Neural progenitor cell (in vitro differentiated cells): ENCODE results near the gene ANKRD50. TPM values are rescaled to one million over a fixed set of nuclear protein-coding genes. Genes with fewer than 3 reads are reported as not detected.

ENCODE experiments used
- DNase-seq: peaks from one replicate; pipeline ENCODE4 v3.0.0-alpha.2; 2016; ENCODE audit warnings: low spot score
- H2AFZ ChIP-seq: fragments of 200-600 bp; sonication (generic); replicated peaks from 2 replicates; pipeline ENCODE4 v1.6.1; 2016; ENCODE audit warnings: antibody characterized with exemption
- H3F3A ChIP-seq: fragments of 200-600 bp; sonication (generic); 2 replicates; pipeline ENCODE4 v1.6.1; 2016; ENCODE audit warnings: antibody characterized with exemption, low read depth
- H3K27ac ChIP-seq: fragments of 200-600 bp; sonication (generic); 2 replicates; pipeline ENCODE4 v1.5.1; 2016; ENCODE audit warnings: mild to moderate bottlenecking
- H3K27me3 ChIP-seq: fragments of 200-600 bp; sonication (generic); 2 replicates; pipeline ENCODE4 v1.6.1; 2016; ENCODE audit warnings: mild to moderate bottlenecking, moderate library complexity
- H3K36me3 ChIP-seq: fragments of 200-600 bp; sonication (generic); 2 replicates; pipeline ENCODE4 v1.5.1; 2016
- H3K4me1 ChIP-seq: fragments of 200-600 bp; sonication (generic); 2 replicates; pipeline ENCODE4 v1.6.1; 2016; ENCODE audit warnings: mixed run types
- H3K4me2 ChIP-seq: fragments of 200-600 bp; sonication (generic); 2 replicates; pipeline ENCODE4 v1.6.1; 2016
- H3K4me3 ChIP-seq: fragments of 200-600 bp; sonication (generic); 2 replicates; pipeline ENCODE4 v1.5.1; 2016
- H3K79me2 ChIP-seq: fragments of 200-600 bp; sonication (generic); 2 replicates; pipeline ENCODE4 v1.6.1; 2016; ENCODE audit warnings: low read depth
- H3K9ac ChIP-seq: fragments of 200-600 bp; sonication (generic); 2 replicates; pipeline ENCODE4 v1.6.1; 2016
- H3K9me3 ChIP-seq: fragments of 200-600 bp; sonication (generic); 2 replicates; pipeline ENCODE4 v1.5.1; 2016; ENCODE audit warnings: low read depth
- H4K20me1 ChIP-seq: fragments of 200-600 bp; sonication (generic); 2 replicates; pipeline ENCODE4 v1.6.1; 2016; ENCODE audit warnings: low read depth
- H3K27ac Mint-ChIP-seq: 3 replicates; pipeline ENCODE4 v1.8.0; 2021; ENCODE audit warnings: mixed read lengths
- H3K27me3 Mint-ChIP-seq: 2 replicates; pipeline ENCODE4 v1.8.0; 2022; ENCODE audit warnings: low read depth, mild to moderate bottlenecking, inconsistent platforms, moderate library complexity, mixed read lengths; ENCODE audit not compliant: insufficient read depth
- H3K36me3 Mint-ChIP-seq: 3 replicates; pipeline ENCODE4 v1.8.0; 2021; ENCODE audit warnings: mixed read lengths
- H3K4me1 Mint-ChIP-seq: 3 replicates; pipeline ENCODE4 v1.8.0; 2021; ENCODE audit warnings: mixed read lengths
- H3K4me3 Mint-ChIP-seq: 3 replicates; pipeline ENCODE4 v1.8.0; 2021; ENCODE audit warnings: mild to moderate bottlenecking, moderate library complexity, mixed read lengths
- H3K9me3 Mint-ChIP-seq: 3 replicates; pipeline ENCODE4 v1.8.0; 2020; ENCODE audit warnings: mixed read lengths
- CTCF ChIP-seq: fragments of 200-600 bp; sonication (generic); IDR thresholded peaks from 2 replicates; pipeline ENCODE4 v1.5.1; 2017; ENCODE audit warnings: antibody characterized with exemption, mild to moderate bottlenecking
- EZH2 ChIP-seq: fragments of 200-600 bp; sonication (generic); IDR thresholded peaks from 2 replicates; pipeline ENCODE4 v1.6.1; 2017; ENCODE audit warnings: antibody characterized with exemption, mild to moderate bottlenecking, moderate library complexity
- EZH2phosphoT487 ChIP-seq: fragments of 200-600 bp; sonication (generic); IDR thresholded peaks from 2 replicates; pipeline ENCODE4 v1.6.1; 2017; ENCODE audit warnings: antibody characterized with exemption
- total RNA-seq: library from RNA; depleted of rRNA; stranded (reverse); fragments of >200 nt; gene quantifications from 2 replicates; pipeline ENCODE4 v1.2.3, GENCODE V29; 2015; ENCODE audit warnings: low replicate concordance

Gene ANKRD50
- total RNA-seq: 33.8 and 47.5 TPM in 2 replicates

- Mint-ChIP-seq H3K36me3 (peaks cover 9% of the 10 kb centered on the region), H3K4me3 (peak within 1 kb of the TSS; percentile 92), H3K27me3 (no peaks in the 10 kb centered on the region), H3K4me1 (peaks cover 21% of the 10 kb centered on the region), H3K9me3 (no peaks in the 10 kb centered on the region), H3K27ac (peak within 1 kb of the TSS; percentile 100)
- H2AFZ ChIP-seq: peak within 1 kb of the TSS; percentile 78
- peak; percentile 97 for DNase-seq
- peak within 1 kb of the TSS; percentile 91 for H3K4me2 ChIP-seq
- H3K4me1 ChIP-seq: peaks cover 33% of the 10 kb centered on the region
- H3K27ac ChIP-seq: peak within 1 kb of the TSS; percentile 96
- peak within 1 kb of the TSS; percentile 59 for H3K4me3 ChIP-seq
- H4K20me1 ChIP-seq: peaks cover 40% of the 10 kb centered on the region
- no peaks in the 10 kb centered on the region for H3K27me3 ChIP-seq
- H3F3A ChIP-seq: peaks cover 24% of the 10 kb centered on the region
- H3K9me3 ChIP-seq: no peaks in the 10 kb centered on the region
- no peak for TF ChIP-seq EZH2phosphoT487
- TF ChIP-seq EZH2: no peak
- TF ChIP-seq CTCF: no peak
- H3K79me2 ChIP-seq: peaks cover 47% of the 10 kb centered on the region
- H3K9ac ChIP-seq: peak within 1 kb of the TSS; percentile 61
- H3K36me3 ChIP-seq: no peaks in the 10 kb centered on the region
Measured at GRCh38 chr4:124712372-124713184, at the start of gene ANKRD50. Gene ANKRD50 (minus strand): TSS chr4:124712732. CDS start chr4:124710511, 2,221 bp downstream.

- no peak overlapping the region for H3K9ac ChIP-seq
Measured at GRCh38 chr4:124757126-124757525, 44.6 kb upstream of the ANKRD50 start.

GRCh38 chr4:124754681-124755080, 42.1 kb upstream of the ANKRD50 start:
- no peaks in the 10 kb centered on the region for H3K36me3 ChIP-seq
- no peaks in the 10 kb centered on the region for H3K27me3 ChIP-seq
- Mint-ChIP-seq H3K36me3 (no peaks in the 10 kb centered on the region), H3K9me3 (no peaks in the 10 kb centered on the region), H3K27me3 (no peaks in the 10 kb centered on the region), H3K4me1 (no peaks in the 10 kb centered on the region), H3K4me3 (no peak overlapping the region), H3K27ac (no peak overlapping the region)
- H3K9ac ChIP-seq: no peak overlapping the region
- H2AFZ ChIP-seq: no peak overlapping the region
- no peak for DNase-seq
- H4K20me1 ChIP-seq: no peaks in the 10 kb centered on the region
- no peak for TF ChIP-seq CTCF
- no peak for TF ChIP-seq EZH2
- no peak for TF ChIP-seq EZH2phosphoT487
- H3K9me3 ChIP-seq: no peaks in the 10 kb centered on the region
- H3F3A ChIP-seq: no peaks in the 10 kb centered on the region
- H3K79me2 ChIP-seq: no peaks in the 10 kb centered on the region
- H3K4me3 ChIP-seq: no peak overlapping the region
- H3K4me1 ChIP-seq: peaks cover 12% of the 10 kb centered on the region
- H3K4me2 ChIP-seq: no peak overlapping the region
- no peak overlapping the region for H3K27ac ChIP-seq

More at GRCh38 chr4:124757126-124757525, 44.6 kb upstream of the ANKRD50 start:
- no peaks in the 10 kb centered on the region for H4K20me1 ChIP-seq
- H3K4me2 ChIP-seq: no peak overlapping the region
- no peaks in the 10 kb centered on the region for H3K9me3 ChIP-seq
- H3K36me3 ChIP-seq: no peaks in the 10 kb centered on the region
- no peak for DNase-seq
- TF ChIP-seq EZH2phosphoT487 (no peak), EZH2 (no peak), CTCF (no peak)
- no peak overlapping the region for H3K27ac ChIP-seq
- no peaks in the 10 kb centered on the region for H3K9me3 Mint-ChIP-seq
- H3K27me3 ChIP-seq: no peaks in the 10 kb centered on the region
- no peaks in the 10 kb centered on the region for H3K27me3 Mint-ChIP-seq
- H2AFZ ChIP-seq: no peak overlapping the region
- no peak overlapping the region for H3K4me3 Mint-ChIP-seq
- no peaks in the 10 kb centered on the region for H3K4me1 Mint-ChIP-seq
- H3K36me3 Mint-ChIP-seq: no peaks in the 10 kb centered on the region
- H3F3A ChIP-seq: no peaks in the 10 kb centered on the region
- peaks cover 12% of the 10 kb centered on the region for H3K4me1 ChIP-seq
- no peak overlapping the region for H3K27ac Mint-ChIP-seq
- H3K4me3 ChIP-seq: no peak overlapping the region
- no peaks in the 10 kb centered on the region for H3K79me2 ChIP-seq
